HG03066 (cell line): ENCODE measurements around the gene SERGEF.

ENCODE experiments used
- ATAC-seq: cut with Tn5 transposase; IDR thresholded peaks from one replicate; pipeline ENCODE4 v1.9.1; 2021; ENCODE audit warnings: low read depth; ENCODE audit not compliant: unreplicated experiment

SERGEF gene

DNA sequence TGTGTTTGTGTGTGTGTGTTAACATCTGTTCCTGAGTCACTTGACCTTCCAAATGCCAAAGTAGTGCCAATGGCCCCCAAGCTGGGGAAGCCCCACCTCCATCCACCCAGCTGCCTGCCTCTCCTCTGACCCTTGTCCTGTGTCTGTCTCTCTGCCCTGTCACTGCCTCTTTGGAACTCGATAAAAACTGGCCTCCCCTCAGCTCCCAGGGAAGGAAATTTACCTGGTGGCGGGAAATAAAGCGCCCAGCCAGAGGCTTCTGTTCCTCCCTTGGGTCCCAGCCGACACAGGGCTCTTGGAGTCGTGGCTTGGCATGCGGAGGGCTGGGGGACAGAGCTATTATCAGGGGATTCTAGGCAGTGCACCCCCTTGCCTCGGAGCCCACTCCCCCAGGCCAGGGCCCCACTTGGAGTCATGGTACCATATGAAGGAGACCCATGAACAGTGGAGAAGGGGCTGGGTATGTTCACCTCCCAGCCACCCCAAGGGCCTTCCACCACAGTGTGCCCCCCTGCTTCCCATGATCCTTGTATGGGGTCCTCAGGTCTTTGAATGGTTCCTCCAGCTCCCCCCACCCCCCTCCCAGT, 272.1 kb downstream of the SERGEF start:
- ATAC-seq, result no peak

DNA sequence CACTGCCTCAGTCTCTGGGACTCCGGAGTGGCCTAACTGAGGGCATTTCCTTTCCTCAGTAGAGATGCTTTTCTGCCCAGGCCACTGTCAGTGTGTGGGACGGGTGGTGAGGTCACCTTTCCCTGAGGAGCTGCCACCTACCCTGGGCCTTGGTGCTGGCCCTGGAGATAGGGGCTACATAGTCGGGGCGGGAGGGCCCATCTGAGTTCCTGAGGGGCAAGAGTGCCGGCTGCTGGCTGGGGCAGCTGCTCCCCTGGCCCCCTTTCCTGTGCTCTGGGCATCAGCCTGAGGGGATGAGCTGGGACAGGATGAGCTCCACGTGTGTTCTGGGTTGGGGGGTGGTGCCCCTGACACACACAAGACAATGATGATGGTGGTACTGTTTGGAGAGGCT, 272.9 kb downstream of the SERGEF start:
- ATAC-seq, result no peak

GRCh38 chr11:17738151-17738973, 274.5 kb downstream of the SERGEF start:
- ATAC-seq, result no peak
